A673 (cell line): ENCODE data around the gene GHRH. TPM values are rescaled to one million over a fixed set of nuclear protein-coding genes. Genes with fewer than 3 reads are reported as not detected.

Source experiments
- BruUV-seq: library from RNA; stranded (reverse); fragments of 400-500 nt; replicated peaks from 2 replicates; lab custom pipeline; 2021; lab: Mats Ljungman, UMichigan
- CTCF ChIA-PET: fragments of 300-600 bp; sonication (Branson Sonifier 250); formaldehyde crosslinking; loops from one replicate; lab custom pipeline; 2022; ENCODE audit warnings: antibody characterized with exemption; lab: Charles Lee
- POLR2A ChIA-PET: fragments of 300-600 bp; sonication (Branson Sonifier 250); formaldehyde crosslinking; loops from one replicate; lab custom pipeline; 2022; ENCODE audit warnings: antibody characterized with exemption; ENCODE audit not compliant: low non-redundant PET; lab: Charles Lee
- DNase-seq: peaks from one replicate; pipeline ENCODE4 v3.0.0-alpha.2; 2015; ENCODE audit warnings: low spot score
- H3K27ac ChIP-seq: fragments of 200-600 bp; sonication (generic); 2 replicates; pipeline ENCODE4 v1.5.1; 2016; ENCODE audit warnings: mixed run types, low read depth, mild to moderate bottlenecking, mixed read lengths, antibody characterized with exemption, low read length; ENCODE audit not compliant: poor library complexity, severe bottlenecking
- H3K27me3 ChIP-seq: fragments of 200-600 bp; sonication (generic); replicated peaks from 2 replicates; pipeline ENCODE4 v1.6.1; 2017; ENCODE audit warnings: mixed run types, low read depth, mild to moderate bottlenecking, mixed read lengths, antibody characterized with exemption, low read length; ENCODE audit not compliant: insufficient read depth, poor library complexity
- H3K36me3 ChIP-seq: fragments of 200-600 bp; sonication (generic); 2 replicates; pipeline ENCODE4 v1.6.1; 2016; ENCODE audit warnings: mixed run types, mild to moderate bottlenecking, mixed read lengths, antibody characterized with exemption, low read length; ENCODE audit not compliant: insufficient read depth, poor library complexity, severe bottlenecking
- H3K4me1 ChIP-seq: fragments of 200-600 bp; sonication (generic); 2 replicates; pipeline ENCODE4 v1.6.1; 2017; ENCODE audit warnings: mixed run types, mild to moderate bottlenecking, mixed read lengths, antibody characterized with exemption, low read length; ENCODE audit not compliant: insufficient read depth, poor library complexity, severe bottlenecking
- H3K4me3 ChIP-seq: fragments of 200-600 bp; sonication (generic); 2 replicates; pipeline ENCODE4 v1.5.1; 2016; ENCODE audit warnings: low read depth, mixed run types, mild to moderate bottlenecking, mixed read lengths, low read length; ENCODE audit not compliant: poor library complexity, severe bottlenecking
- H3K9me3 ChIP-seq: fragments of 200-600 bp; sonication (generic); 2 replicates; pipeline ENCODE4 v1.6.1; 2016; ENCODE audit warnings: mixed run types, low read depth, mild to moderate bottlenecking, mixed read lengths, antibody characterized with exemption, low read length; ENCODE audit not compliant: poor library complexity, severe bottlenecking
- CTCF ChIP-seq: fragments of 300-800, 200-600 bp; sonication (generic); conservative IDR thresholded peaks from 2 replicates; pipeline ENCODE4 v1.5.1; 2017; ENCODE audit warnings: low read depth, mild to moderate bottlenecking, antibody characterized with exemption, low read length, moderate library complexity, mixed read lengths
- EZH2 ChIP-seq: fragments of 200-600 bp; sonication (generic); IDR thresholded peaks from 2 replicates; pipeline ENCODE4 v1.6.1; 2017; ENCODE audit warnings: borderline replicate concordance, low read depth, mild to moderate bottlenecking, mixed read lengths, antibody characterized with exemption, low read length; ENCODE audit not compliant: poor library complexity, severe bottlenecking
- intact Hi-C: fragments of 100-400 bp; cut with micrococcal nuclease; formaldehyde crosslinking; loops from one replicate; pipeline ENCODE4 v1.10.0; 2022; ENCODE audit not compliant: unreplicated experiment
- total RNA-seq: library from RNA; stranded (reverse); gene quantifications from 2 replicates; pipeline ENCODE4 v1.2.3, GENCODE V29; 2021

The GHRH gene
- total RNA-seq, 1 experiment from 2014 or later = not detected

DNA sequence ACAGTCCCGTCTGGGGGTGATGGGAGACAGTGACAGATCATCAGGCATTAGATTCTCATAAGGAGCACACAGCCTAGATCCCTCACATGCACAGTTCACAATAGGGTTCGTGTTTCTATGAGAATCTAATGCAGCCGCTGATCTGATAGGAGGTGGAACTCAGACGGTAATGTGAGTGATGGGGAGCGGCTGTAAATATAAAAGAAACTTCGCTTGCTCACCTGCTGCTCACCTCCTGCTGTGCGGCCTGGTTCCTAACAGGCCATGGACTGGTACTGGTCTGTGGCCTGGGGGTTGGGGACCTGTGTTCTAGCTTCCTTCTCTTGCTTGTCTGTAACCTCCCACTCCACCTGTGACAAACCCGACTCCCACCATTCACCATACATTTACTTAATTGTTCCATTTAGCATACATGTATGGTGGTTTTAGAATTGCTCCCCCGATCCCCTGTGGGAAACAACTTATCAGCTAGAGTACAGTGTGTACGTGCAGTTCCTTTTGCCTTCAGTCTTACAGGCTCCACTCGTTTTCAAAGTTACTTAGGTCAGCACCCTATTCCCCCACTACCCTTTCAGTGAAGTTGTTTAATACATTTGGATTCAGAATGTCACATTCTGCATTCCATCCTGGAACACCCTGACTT is 31.8 kb upstream of the GHRH start:
- no peak for DNase-seq
- no peak overlapping the region for H3K4me3 ChIP-seq
- H3K36me3 ChIP-seq = peaks cover 8% of the 10 kb centered on the region
- H3K4me1 ChIP-seq = peaks cover 8% of the 10 kb centered on the region
- intact Hi-C loops = no loop called here
- H3K9me3 ChIP-seq = no peaks in the 10 kb centered on the region
- no peaks in the 10 kb centered on the region for H3K27me3 ChIP-seq
- TF ChIP-seq CTCF (no peak), EZH2 (no peak)
- H3K27ac ChIP-seq = no peak overlapping the region
- ChIA-PET CTCF (no interaction called here), POLR2A (interaction anchor here (0.6 kb wide), 1 partner anchor 171 kb away, joined by 3 read pairs; no protein-coding TSS in a partner anchor)
- BruUV-seq = no TSS peak

DNA sequence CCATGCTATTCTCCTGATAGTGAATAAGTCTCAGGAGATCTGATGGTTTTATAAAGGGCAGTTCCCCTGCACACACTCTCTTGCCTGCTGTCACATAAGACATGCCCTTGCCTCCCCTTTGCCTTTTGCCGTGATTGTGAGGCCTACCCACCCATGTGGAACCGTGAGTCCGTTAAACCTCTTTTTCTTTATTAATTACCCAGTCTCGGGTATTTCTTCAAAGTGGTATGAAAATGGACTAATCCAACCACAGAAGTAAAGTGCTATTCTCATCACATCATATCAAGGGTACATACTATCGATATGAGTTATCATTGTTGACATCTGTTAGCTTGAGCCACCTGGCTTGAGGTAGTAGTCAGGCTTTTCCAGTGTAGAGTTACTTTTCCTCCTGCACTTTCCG is 30.1 kb upstream of the GHRH start:
- H3K36me3 ChIP-seq = peaks cover 8% of the 10 kb centered on the region
- ChIA-PET POLR2A (no interaction called here), CTCF (no interaction called here)
- no TSS peak for BruUV-seq
- H3K27ac ChIP-seq = no peak overlapping the region
- DNase-seq = no peak
- H3K4me1 ChIP-seq = peaks cover 8% of the 10 kb centered on the region
- no peaks in the 10 kb centered on the region for H3K27me3 ChIP-seq
- TF ChIP-seq CTCF = no peak
- no peak for TF ChIP-seq EZH2
- intact Hi-C loops = no loop called here
- H3K9me3 ChIP-seq = no peaks in the 10 kb centered on the region
- H3K4me3 ChIP-seq = no peak overlapping the region

- Histone ChIP-seq H3K36me3 (peaks cover 8% of the 10 kb centered on the region), H3K4me1 (no peaks in the 10 kb centered on the region), H3K27ac (peak overlapping the region; percentile 95), H3K4me3 (peak overlapping the region; percentile 82), H3K27me3 (no peaks in the 10 kb centered on the region), H3K9me3 (no peaks in the 10 kb centered on the region)
- intact Hi-C loops = no loop called here
- no peak for TF ChIP-seq CTCF
- TF ChIP-seq EZH2 = no peak
- no TSS peak for BruUV-seq
- no peak for DNase-seq
- ChIA-PET POLR2A (interaction anchor here (0.7 kb wide), 1 partner anchor 702 kb away, joined by 3 read pairs; no protein-coding TSS in a partner anchor), CTCF (interaction anchor here (0.7 kb wide), 1 partner anchor 48 kb away, joined by 4 read pairs; no protein-coding TSS in a partner anchor)
Observed at GRCh38 chr20:37290158-37290810, 28.7 kb upstream of the GHRH start.
